Keratinocyte (primary cell): ENCODE data around the gene ARHGAP15.

Experiments used
- EZH2 ChIP-seq: IDR thresholded peaks from one replicate; pipeline ENCODE4 v1.6.1; 2012; ENCODE audit warnings: inconsistent platforms, mild to moderate bottlenecking, low read length, moderate library complexity
- TF ChIP-seq, protein P1 (sequence below), 3 experiments: IDR thresholded peaks in 1 of 3; conservative IDR thresholded peaks in 1 of 3; optimal IDR thresholded peaks in 1 of 3; 2 replicates in 2 of 3; 3 replicates in 1 of 3; pipeline versions ENCODE3 to v1.5.1; 2011; ENCODE audit warnings: low read length in 3 of 3, mild to moderate bottlenecking in 3 of 3, moderate library complexity in 2 of 3, control low read depth in 1 of 3, inconsistent platforms in 1 of 3; ENCODE audit not compliant: insufficient read depth in 2 of 3; ENCODE audit errors: extremely low read depth in 1 of 3

DNA sequence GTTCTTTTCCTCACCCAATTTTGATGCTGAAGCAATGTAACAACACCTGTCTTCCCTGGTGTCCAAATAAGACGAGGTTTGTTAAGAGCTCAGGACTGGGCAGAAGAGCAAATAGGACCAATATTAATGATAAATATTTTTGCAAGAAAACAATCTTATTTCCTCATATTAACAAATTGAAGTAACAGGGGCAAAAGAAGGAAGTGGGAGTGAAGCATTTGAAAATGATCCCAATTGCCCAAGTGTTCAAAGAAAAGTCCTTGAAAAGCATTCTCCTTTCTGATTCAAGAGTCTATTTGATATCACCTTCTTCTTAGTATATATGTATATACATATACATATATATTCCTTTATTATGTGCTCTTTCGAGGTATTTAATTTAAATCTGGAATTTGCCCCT, 418.8 kb downstream of the ARHGAP15 start:
- TF ChIP-seq, protein P1, sequence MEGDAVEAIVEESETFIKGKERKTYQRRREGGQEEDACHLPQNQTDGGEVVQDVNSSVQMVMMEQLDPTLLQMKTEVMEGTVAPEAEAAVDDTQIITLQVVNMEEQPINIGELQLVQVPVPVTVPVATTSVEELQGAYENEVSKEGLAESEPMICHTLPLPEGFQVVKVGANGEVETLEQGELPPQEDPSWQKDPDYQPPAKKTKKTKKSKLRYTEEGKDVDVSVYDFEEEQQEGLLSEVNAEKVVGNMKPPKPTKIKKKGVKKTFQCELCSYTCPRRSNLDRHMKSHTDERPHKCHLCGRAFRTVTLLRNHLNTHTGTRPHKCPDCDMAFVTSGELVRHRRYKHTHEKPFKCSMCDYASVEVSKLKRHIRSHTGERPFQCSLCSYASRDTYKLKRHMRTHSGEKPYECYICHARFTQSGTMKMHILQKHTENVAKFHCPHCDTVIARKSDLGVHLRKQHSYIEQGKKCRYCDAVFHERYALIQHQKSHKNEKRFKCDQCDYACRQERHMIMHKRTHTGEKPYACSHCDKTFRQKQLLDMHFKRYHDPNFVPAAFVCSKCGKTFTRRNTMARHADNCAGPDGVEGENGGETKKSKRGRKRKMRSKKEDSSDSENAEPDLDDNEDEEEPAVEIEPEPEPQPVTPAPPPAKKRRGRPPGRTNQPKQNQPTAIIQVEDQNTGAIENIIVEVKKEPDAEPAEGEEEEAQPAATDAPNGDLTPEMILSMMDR (optimal IDR thresholded peaks at IDR 0.05 in 1 of 3, IDR thresholded peaks at IDR 0.05 in 1 of 3, conservative IDR thresholded peaks at IDR 0.05 in 1 of 3; ENCODE audit: extremely low read depth in 1 of 3, insufficient read depth in 2 of 3, low read length in 3 of 3): no peak
- no peak for TF ChIP-seq EZH2
